SH-SY5Y (cell line): Measurements from ENCODE around the gene JPH4.

ENCODE experiments used
- GATA2 ChIP-seq: IDR thresholded peaks from 2 replicates; pipeline ENCODE4 v1.6.1; 2011; ENCODE audit warnings: mild to moderate bottlenecking, low read depth, low read length
- GATA3 ChIP-seq: IDR thresholded peaks from 2 replicates; pipeline ENCODE4 v1.6.1; 2011; ENCODE audit warnings: low read depth, mild to moderate bottlenecking, low read length, moderate library complexity

DNA sequence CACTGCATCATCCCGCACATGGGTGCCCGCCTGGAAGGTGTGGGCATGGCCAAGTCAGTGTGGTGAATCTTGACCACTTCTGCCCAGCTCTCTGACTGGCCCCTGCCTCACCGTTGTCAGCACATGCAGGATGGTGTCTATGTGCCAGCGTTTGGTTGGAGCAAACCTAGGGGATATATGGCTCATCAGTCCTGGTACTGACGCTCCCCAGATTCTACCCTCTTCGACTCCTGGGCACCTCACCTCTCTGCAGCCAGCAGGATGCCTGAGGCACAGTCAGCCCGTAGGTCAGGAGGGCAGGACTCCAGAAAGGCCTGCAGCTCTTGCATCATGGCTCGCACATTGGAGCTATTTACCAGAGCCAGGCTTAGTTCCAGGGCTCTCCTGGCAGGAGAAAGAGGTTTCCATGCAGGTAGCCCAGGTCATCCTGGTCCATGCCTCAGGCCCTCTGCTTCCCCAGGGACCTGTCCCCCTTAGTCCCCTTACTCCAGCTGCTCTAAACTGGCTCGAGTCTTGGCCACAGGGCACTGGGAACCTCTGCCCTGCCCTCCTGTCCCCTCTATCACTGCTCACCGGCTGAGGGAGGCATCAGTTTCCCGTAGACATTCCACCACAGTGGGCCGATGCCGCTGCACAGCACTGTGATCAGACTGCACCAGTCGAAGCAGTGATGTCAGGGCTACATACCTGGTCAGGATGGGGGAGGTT, 15.0 kb downstream of the JPH4 start:
- TF ChIP-seq GATA2 (no peak), GATA3 (no peak)
